H1 (cell line): Measurements from ENCODE around the gene PHC3.

Experiments
- ASH2L ChIP-seq: fragments of 200-600, 300-600 bp; sonication (generic); IDR thresholded peaks from one replicate; pipeline ENCODE4 v1.7.1; 2017; ENCODE audit warnings: low read length
- EP300 ChIP-seq, 2 experiments: IDR thresholded peaks; 1 replicate in 1 of 2; 2 replicates in 1 of 2; pipeline ENCODE4 v1.6.1; 2011 to 2012; ENCODE audit warnings: low read depth in 2 of 2, low read length in 2 of 2, mild to moderate bottlenecking in 2 of 2, borderline replicate concordance in 1 of 2, inconsistent platforms in 1 of 2, moderate library complexity in 1 of 2
- EZH2 ChIP-seq: fragments of 200-600 bp; sonication (generic); IDR thresholded peaks from 2 replicates; pipeline ENCODE4 v1.7.1; 2012; ENCODE audit warnings: low read depth, mild to moderate bottlenecking, moderate library complexity, low read length, inconsistent platforms; ENCODE audit not compliant: severe bottlenecking
- KDM5A ChIP-seq: fragments of 200-600 bp; IDR thresholded peaks from 2 replicates; pipeline ENCODE4 v1.7.1; 2012; ENCODE audit warnings: mild to moderate bottlenecking, low read length, inconsistent platforms, mixed read lengths
- POLR2A ChIP-seq, 2 experiments: IDR thresholded peaks; 1 replicate in 1 of 2; 2 replicates in 1 of 2; pipeline ENCODE4 v1.6.1; 2011; ENCODE audit warnings: low read depth in 2 of 2, low read length in 2 of 2, mild to moderate bottlenecking in 2 of 2; ENCODE audit errors: control extremely low read depth in 1 of 2
- POLR2AphosphoS5 ChIP-seq: IDR thresholded peaks from 2 replicates; pipeline ENCODE4 v1.6.1; 2011; ENCODE audit warnings: low read depth, low read length
- SIN3A ChIP-seq, 2 experiments: IDR thresholded peaks in 1 of 2; conservative IDR thresholded peaks in 1 of 2; 2 replicates each; pipeline ENCODE4 v1.6.1; 2011 to 2012; ENCODE audit warnings: low read length in 2 of 2, improper control_type of control experiment in 1 of 2, low read depth in 1 of 2, mild to moderate bottlenecking in 1 of 2
- SP4 ChIP-seq: IDR thresholded peaks from 2 replicates; pipeline ENCODE4 v1.6.1; 2012; ENCODE audit warnings: low read length, inconsistent platforms
- TF ChIP-seq, protein P1 (sequence below), 3 experiments: IDR thresholded peaks; 1 replicate in 2 of 3; 2 replicates in 1 of 3; pipeline versions ENCODE4 v1.5.1 to v1.6.1; 2011; ENCODE audit warnings: low read length in 3 of 3, mild to moderate bottlenecking in 3 of 3, inconsistent platforms in 2 of 3, low read depth in 1 of 3, moderate library complexity in 1 of 3; ENCODE audit not compliant: insufficient read depth in 1 of 3; ENCODE audit errors: control extremely low read depth in 1 of 3
- TF ChIP-seq, protein P2 (sequence below): IDR thresholded peaks from 2 replicates; pipeline ENCODE4 v1.6.1; 2012; ENCODE audit warnings: low read length, inconsistent platforms

DNA sequence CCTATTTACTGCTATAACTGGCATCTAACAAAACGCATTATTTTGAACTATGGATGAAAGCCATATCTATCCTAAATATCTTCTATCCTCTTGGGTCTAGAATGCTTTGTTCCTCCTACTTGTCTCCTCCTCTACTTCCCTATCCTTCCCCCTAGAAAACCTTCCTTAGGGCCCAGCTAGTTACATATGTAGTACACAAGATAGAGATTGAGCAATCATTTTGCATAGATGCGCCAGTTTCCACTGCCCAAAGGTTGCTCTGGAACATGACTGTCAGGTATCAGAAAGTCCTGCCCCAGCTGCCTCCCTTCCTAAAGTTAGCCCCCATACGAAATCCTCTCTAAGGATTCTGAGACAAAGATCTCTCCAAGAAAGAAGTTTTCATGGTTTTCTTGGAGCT lies 88.6 kb downstream of the PHC3 start:
- TF ChIP-seq, protein P1, sequence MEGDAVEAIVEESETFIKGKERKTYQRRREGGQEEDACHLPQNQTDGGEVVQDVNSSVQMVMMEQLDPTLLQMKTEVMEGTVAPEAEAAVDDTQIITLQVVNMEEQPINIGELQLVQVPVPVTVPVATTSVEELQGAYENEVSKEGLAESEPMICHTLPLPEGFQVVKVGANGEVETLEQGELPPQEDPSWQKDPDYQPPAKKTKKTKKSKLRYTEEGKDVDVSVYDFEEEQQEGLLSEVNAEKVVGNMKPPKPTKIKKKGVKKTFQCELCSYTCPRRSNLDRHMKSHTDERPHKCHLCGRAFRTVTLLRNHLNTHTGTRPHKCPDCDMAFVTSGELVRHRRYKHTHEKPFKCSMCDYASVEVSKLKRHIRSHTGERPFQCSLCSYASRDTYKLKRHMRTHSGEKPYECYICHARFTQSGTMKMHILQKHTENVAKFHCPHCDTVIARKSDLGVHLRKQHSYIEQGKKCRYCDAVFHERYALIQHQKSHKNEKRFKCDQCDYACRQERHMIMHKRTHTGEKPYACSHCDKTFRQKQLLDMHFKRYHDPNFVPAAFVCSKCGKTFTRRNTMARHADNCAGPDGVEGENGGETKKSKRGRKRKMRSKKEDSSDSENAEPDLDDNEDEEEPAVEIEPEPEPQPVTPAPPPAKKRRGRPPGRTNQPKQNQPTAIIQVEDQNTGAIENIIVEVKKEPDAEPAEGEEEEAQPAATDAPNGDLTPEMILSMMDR (IDR thresholded peaks at IDR 0.05; ENCODE audit: control extremely low read depth in 1 of 3, insufficient read depth in 1 of 3, low read depth in 1 of 3, low read length in 3 of 3): no peak
- TF ChIP-seq EP300 (IDR thresholded peaks at IDR 0.05; ENCODE audit: borderline replicate concordance in 1 of 2, low read depth in 2 of 2, low read length in 2 of 2) (no peak), KDM5A (no peak), SP4 (no peak), POLR2A (IDR thresholded peaks at IDR 0.05; ENCODE audit: control extremely low read depth in 1 of 2, low read depth in 2 of 2, low read length in 2 of 2) (no peak), EZH2 (no peak), POLR2AphosphoS5 (no peak), SIN3A (conservative IDR thresholded peaks at IDR 0.05 in 1 of 2, IDR thresholded peaks at IDR 0.05 in 1 of 2; ENCODE audit: low read depth in 1 of 2, low read length in 2 of 2) (no peak), ASH2L (no peak)
- TF ChIP-seq, protein P2, sequence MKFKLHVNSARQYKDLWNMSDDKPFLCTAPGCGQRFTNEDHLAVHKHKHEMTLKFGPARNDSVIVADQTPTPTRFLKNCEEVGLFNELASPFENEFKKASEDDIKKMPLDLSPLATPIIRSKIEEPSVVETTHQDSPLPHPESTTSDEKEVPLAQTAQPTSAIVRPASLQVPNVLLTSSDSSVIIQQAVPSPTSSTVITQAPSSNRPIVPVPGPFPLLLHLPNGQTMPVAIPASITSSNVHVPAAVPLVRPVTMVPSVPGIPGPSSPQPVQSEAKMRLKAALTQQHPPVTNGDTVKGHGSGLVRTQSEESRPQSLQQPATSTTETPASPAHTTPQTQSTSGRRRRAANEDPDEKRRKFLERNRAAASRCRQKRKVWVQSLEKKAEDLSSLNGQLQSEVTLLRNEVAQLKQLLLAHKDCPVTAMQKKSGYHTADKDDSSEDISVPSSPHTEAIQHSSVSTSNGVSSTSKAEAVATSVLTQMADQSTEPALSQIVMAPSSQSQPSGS: no peak
